Measurements from ENCODE around the gene TAF1B.

DNA sequence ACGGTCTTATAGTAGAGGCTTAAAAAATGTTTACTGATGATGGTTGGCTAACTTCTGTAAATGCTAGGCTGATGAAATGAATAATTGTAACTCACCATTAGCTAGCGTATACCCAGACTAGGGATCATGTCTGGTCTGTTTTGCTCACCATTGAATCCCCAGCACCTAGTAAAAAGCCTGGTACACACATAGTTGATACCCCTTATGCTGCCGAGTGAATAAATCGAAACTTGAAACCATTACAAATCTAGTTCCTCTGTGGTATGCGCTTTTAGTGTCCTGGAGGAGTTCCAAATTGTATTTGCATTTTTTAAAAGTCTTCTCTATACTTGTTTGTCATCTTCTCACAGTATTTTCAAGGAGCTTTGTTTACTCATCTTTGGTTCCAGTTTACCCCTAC, 1.3 kb downstream of the TAF1B start:
- TF ChIP-seq EGR1 (IDR thresholded peaks at IDR 0.05), result no peak
- TF ChIP-seq NFIC (IDR thresholded peaks at IDR 0.05), result no peak

Data from Ishikawa (cell line).